LNCAP (cell line): ENCODE data around the gene DCDC2B.

Source experiments
- TF ChIP-seq, protein P1 (sequence below): fragments of 450-650 bp; IDR thresholded peaks from 2 replicates; pipeline ENCODE4 v1.5.1; 2017; ENCODE audit warnings: mild to moderate bottlenecking

DCDC2B gene

DNA sequence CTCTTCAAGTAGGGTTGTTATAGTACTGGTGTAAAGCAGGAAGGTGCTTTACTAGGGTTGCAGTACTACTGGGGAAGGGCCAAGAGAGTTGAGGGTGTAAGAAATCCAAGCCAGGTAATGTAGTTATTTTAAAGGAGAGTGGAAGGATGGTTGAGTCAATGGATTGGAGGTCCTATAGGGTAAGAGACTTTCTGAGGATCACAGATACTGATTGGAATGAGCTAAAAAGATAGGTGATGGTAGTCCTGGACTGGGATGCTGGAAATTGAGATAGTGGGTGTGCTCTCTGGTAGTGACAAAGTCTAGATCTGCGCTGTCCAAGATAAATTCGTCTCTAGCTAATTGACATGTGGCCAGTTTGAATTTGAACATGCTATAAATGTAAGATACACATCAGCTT, 22.4 kb upstream of the DCDC2B start:
- TF ChIP-seq, protein P1, sequence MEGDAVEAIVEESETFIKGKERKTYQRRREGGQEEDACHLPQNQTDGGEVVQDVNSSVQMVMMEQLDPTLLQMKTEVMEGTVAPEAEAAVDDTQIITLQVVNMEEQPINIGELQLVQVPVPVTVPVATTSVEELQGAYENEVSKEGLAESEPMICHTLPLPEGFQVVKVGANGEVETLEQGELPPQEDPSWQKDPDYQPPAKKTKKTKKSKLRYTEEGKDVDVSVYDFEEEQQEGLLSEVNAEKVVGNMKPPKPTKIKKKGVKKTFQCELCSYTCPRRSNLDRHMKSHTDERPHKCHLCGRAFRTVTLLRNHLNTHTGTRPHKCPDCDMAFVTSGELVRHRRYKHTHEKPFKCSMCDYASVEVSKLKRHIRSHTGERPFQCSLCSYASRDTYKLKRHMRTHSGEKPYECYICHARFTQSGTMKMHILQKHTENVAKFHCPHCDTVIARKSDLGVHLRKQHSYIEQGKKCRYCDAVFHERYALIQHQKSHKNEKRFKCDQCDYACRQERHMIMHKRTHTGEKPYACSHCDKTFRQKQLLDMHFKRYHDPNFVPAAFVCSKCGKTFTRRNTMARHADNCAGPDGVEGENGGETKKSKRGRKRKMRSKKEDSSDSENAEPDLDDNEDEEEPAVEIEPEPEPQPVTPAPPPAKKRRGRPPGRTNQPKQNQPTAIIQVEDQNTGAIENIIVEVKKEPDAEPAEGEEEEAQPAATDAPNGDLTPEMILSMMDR: no peak

DNA sequence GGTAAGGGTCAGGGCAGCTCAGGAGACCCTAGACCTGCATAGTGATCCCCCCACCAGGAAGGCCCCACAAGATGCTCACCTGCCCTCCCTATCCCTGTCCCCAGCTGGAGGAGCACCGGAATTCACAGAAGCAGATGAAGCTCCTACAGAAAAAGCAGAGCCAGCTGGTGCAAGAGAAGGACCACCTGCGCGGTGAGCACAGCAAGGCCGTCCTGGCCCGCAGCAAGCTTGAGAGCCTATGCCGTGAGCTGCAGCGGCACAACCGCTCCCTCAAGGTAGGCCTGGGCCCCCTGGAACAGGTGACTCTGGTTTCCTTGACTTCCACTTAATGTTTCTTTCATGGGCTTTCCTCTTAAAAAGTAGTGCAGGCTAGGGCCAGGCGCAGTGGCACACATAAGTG, 21.0 kb upstream of the DCDC2B start:
- TF ChIP-seq, protein P1: no peak

DNA sequence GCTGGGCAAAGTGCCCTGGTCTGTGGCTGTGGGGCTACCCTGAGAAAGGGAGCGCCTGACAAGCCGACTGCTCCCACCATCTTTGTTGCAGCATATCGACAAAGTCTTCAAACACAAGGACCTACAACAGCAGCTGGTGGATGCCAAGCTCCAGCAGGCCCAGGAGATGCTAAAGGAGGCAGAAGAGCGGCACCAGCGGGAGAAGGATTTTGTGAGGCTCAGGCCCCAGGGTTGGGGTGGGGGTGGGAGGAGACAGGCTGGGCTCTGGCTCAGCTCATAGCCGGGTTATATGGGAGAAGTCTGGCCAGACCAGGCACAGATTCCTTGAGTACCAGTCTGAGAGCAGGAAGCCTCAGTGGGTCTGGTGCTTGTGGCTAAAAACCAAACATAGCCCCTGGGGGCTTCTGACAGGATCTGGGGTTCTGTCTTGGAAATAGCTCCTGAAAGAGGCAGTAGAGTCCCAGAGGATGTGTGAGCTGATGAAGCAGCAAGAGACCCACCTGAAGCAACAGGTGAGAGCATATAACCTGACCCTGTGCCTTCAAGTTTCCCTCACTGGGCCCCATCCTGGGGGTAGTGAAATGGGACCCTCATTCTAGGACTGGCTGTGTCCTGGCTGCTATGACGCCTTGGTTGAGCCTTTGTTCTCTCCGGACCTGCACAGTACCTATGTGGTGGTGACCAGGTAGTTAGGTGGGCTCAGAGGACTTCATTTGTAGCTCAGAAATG, 16.5 kb upstream of the DCDC2B start:
- TF ChIP-seq, protein P1: no peak

DNA sequence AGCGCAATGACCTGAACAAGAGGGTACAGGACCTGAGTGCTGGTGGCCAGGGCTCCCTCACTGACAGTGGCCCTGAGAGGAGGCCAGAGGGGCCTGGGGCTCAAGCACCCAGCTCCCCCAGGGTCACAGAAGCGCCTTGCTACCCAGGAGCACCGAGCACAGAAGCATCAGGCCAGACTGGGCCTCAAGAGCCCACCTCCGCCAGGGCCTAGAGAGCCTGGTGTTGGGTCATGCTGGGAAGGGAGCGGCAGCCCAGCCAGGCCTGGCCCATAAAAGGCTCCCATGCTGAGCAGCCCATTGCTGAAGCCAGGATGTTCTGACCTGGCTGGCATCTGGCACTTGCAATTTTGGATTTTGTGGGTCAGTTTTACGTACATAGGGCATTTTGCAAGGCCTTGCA, 13.9 kb upstream of the DCDC2B start:
- TF ChIP-seq, protein P1: no peak

DNA sequence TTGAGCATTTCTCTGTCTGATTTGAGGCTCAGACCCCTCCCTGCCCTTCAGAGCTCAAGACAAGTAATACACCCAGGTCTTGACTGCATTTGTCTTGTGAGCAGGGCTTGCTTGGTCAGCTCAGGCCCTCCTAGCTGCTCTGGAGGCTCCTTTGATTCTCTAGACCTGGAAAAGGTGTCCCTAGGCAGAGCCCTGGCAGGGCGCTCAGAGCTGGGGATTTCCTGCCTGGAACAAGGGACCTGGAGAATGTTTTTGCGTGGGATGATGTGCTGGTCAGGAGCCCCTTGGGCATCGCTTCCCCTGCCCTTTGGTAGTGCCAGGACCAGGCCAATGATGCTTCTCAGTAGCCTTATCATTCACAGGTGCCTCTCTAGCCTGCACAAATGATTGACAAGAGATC, 13.4 kb upstream of the DCDC2B start:
- TF ChIP-seq, protein P1: no peak

DNA sequence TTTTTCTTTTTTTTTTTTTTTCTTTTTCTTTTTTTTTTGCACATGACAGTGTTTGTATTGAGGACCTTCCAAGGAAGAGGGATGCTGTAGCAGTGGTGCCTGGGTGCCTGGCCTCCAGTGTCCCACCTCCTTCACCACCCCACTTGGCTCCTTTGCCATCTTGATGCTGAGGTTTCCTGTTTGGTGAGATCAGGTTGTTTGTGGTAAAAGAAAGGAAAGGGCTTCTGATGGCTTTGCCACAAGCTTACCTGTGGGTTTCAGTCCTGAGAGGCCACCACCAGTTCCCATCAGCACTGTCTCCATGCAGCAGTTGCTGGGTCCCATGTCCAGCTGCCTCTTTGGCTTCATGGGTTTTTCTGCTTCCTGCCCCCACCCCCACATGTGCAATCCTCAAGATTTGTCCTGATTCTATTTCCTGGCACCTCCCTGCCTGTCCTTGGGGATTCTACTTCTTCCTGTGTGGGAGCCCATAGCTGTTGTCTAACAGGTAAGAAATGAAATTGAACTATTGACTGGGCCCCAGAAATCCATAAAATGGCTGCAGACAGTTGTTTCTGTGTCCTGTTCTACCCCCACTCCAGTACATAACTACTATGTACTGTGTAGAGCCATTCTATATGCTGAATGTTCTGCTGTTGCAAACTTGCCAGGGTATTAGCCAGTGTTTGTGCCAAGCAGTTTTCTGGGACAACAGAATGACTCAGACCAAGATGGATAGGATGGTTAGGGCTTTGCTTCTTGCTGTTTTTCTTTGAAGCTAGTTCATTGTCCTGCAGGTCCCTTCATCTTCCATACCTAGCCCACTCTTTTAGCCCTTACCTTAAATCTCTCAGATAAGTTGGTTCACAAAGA, 12.7 kb upstream of the DCDC2B start:
- TF ChIP-seq, protein P1: no peak

DNA sequence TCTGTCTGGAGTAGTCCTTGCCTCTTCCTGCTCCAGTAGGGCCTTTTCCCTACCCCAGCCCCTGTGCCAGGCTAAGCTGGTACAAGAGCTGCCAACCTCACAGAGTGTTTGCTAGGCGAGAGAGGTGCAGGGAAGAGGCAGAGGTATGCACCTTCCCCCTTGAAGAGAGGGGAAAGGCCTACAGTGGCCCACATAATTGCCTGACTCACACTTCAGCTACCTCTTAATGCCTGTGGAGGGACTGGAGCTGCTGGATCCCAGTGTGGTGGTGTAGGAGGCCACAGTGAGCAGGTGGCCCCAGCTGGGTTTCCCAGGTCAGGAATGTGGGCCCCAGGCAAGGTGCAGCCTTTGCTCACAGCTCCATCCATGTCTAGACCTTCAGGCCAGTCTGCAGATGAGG, 11.8 kb upstream of the DCDC2B start:
- TF ChIP-seq, protein P1: no peak
